B cell (primary cell): ENCODE data around the gene KRTAP10-3.

ENCODE experiments used
- CTCF ChIP-seq: fragments of 200-600 bp; IDR thresholded peaks from one replicate; pipeline ENCODE4 v1.8.0; 2022; ENCODE audit warnings: antibody characterized with exemption, mild to moderate bottlenecking
- EZH2 ChIP-seq: IDR thresholded peaks from 2 replicates; pipeline ENCODE4 v1.6.1; 2012; ENCODE audit warnings: borderline replicate concordance, low read depth, mild to moderate bottlenecking, moderate library complexity, low read length; ENCODE audit not compliant: insufficient read depth, poor library complexity, severe bottlenecking

GRCh38 chr21:44576025-44576420 lies 17.4 kb upstream of the KRTAP10-3 start:
- TF ChIP-seq CTCF (no peak), EZH2 (no peak)
